Right lobe of liver (tissue), 4 donors: Measurements from ENCODE around the gene LTBR.

ENCODE experiments used
- POLR2A ChIP-seq: fragments of 450-650 bp; IDR thresholded peaks from one replicate; pipeline ENCODE4 v1.6.1; 2017; ENCODE audit warnings: antibody characterized with exemption, mild to moderate bottlenecking
- TF ChIP-seq, protein P1 (sequence below), 4 donors: fragments of 200-600 bp in 3 of 4; fragments of 450-650 bp in 1 of 4; IDR thresholded peaks; one replicate each; pipeline versions ENCODE4 v1.5.1 to v1.8.0; 2016 to 2022; ENCODE audit warnings: antibody characterized with exemption in 4 of 4, mild to moderate bottlenecking in 2 of 4
- donor health status: DM: no; HTN: no; CAD: no.
- donor health status: DM: no; HTN: no; CAD: no.
- donor health status: DM: no; HTN: yes; CAD: no.

DNA sequence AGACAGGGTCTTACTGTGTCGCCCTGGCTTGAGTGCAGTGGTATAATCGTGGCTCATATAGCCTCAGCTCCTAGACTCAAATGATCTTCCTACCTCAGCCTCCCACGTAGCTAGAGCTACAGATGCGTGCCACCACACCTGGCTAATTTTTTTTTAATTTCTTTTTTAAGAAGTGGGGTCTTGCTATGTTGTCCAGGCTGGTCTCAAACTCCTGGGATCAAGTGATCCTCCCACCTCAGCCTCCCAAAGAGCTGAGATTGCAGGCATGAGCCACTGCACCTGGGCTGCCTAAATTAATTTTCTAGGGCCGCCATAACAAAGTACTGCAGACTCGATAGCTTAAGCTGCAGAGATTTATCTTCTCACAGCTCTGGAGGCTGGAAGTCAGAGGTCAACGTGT lies 9.1 kb downstream of the LTBR start:
- TF ChIP-seq, protein P1, sequence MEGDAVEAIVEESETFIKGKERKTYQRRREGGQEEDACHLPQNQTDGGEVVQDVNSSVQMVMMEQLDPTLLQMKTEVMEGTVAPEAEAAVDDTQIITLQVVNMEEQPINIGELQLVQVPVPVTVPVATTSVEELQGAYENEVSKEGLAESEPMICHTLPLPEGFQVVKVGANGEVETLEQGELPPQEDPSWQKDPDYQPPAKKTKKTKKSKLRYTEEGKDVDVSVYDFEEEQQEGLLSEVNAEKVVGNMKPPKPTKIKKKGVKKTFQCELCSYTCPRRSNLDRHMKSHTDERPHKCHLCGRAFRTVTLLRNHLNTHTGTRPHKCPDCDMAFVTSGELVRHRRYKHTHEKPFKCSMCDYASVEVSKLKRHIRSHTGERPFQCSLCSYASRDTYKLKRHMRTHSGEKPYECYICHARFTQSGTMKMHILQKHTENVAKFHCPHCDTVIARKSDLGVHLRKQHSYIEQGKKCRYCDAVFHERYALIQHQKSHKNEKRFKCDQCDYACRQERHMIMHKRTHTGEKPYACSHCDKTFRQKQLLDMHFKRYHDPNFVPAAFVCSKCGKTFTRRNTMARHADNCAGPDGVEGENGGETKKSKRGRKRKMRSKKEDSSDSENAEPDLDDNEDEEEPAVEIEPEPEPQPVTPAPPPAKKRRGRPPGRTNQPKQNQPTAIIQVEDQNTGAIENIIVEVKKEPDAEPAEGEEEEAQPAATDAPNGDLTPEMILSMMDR (IDR thresholded peaks at IDR 0.05) = no peak
- TF ChIP-seq POLR2A = no peak
